ENCODE results near the gene RLF.

The RLF gene, protein sequence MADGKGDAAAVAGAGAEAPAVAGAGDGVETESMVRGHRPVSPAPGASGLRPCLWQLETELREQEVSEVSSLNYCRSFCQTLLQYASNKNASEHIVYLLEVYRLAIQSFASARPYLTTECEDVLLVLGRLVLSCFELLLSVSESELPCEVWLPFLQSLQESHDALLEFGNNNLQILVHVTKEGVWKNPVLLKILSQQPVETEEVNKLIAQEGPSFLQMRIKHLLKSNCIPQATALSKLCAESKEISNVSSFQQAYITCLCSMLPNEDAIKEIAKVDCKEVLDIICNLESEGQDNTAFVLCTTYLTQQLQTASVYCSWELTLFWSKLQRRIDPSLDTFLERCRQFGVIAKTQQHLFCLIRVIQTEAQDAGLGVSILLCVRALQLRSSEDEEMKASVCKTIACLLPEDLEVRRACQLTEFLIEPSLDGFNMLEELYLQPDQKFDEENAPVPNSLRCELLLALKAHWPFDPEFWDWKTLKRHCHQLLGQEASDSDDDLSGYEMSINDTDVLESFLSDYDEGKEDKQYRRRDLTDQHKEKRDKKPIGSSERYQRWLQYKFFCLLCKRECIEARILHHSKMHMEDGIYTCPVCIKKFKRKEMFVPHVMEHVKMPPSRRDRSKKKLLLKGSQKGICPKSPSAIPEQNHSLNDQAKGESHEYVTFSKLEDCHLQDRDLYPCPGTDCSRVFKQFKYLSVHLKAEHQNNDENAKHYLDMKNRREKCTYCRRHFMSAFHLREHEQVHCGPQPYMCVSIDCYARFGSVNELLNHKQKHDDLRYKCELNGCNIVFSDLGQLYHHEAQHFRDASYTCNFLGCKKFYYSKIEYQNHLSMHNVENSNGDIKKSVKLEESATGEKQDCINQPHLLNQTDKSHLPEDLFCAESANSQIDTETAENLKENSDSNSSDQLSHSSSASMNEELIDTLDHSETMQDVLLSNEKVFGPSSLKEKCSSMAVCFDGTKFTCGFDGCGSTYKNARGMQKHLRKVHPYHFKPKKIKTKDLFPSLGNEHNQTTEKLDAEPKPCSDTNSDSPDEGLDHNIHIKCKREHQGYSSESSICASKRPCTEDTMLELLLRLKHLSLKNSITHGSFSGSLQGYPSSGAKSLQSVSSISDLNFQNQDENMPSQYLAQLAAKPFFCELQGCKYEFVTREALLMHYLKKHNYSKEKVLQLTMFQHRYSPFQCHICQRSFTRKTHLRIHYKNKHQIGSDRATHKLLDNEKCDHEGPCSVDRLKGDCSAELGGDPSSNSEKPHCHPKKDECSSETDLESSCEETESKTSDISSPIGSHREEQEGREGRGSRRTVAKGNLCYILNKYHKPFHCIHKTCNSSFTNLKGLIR (N-terminal part only)

DNA sequence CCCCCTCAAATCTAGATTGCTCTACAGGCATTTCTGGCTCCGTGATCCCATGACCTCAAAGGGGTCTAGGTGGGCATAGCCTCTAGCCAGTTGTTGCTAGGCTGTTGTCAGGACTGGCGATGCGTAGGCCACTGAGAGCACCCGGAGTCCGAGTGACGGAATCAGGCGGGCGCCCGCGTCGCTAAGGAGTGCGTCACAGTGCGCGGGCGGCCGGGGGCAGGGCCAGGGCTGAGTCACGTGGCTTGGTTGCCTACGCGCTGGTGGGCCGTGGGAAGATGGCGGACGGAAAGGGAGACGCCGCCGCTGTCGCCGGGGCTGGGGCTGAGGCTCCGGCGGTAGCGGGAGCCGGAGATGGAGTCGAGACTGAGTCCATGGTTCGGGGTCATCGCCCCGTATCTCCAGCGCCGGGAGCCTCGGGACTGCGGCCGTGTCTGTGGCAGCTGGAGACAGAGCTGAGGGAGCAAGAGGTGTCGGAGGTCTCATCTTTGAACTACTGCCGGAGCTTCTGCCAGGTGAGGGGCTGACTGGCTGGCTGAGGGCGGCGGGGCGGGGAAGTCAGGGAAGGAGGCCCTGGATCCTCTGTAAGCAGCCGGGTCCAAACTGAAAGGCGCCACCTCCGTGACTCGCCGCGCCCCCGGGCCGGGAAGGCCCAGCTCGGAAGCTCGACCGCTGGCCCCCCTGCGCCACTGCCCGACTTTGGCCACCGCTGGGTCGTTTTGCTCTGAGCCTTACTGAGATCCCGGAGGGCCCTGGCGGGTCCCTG is at the start of gene RLF:
TSS of gene RLF (plus strand) at position 263 of the 763 bp plus-strand sequence. CDS start at position 276, 13 bp downstream.
- DNase-seq, result peak; percentile 89

DNA sequence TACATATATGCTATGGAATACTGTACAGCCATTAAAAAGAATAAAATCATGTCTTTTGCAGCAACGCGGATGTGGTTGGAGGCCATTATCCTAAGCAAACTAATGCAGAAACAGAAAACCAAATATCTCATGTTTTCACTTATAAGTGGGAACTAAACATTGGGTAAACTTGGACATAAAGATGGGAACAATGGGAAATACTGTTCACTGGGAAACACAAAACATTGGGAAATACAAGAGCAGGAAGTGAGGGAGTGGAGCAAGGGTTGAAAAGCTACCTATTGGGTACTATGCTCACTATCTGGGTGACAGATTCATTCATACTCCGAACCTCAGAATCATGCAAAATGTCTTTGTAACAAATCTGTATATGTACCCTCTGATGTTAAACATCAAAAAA is 46.8 kb upstream of the RLF start:
- DNase-seq, result no peak

DNA sequence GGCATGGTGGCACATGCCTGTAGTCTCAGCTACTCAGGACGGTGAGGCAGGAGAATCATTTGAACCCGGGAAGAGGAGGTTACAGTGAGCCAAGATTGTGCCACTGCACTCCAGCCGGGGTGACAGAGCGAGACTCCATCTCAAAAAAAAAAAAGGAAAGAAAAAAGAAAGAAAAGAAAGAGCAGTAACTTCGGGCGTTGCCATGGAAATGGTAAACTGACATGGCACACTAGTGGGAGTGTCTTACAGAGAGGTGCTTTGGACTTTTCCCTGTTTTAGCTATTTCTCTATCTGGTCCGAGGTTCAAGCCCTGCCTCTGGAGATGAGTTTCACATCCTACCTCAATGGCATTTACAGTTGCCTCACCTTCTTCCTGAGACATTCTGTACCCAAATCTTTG is 41.1 kb upstream of the RLF start:
- no peak for DNase-seq

DNA sequence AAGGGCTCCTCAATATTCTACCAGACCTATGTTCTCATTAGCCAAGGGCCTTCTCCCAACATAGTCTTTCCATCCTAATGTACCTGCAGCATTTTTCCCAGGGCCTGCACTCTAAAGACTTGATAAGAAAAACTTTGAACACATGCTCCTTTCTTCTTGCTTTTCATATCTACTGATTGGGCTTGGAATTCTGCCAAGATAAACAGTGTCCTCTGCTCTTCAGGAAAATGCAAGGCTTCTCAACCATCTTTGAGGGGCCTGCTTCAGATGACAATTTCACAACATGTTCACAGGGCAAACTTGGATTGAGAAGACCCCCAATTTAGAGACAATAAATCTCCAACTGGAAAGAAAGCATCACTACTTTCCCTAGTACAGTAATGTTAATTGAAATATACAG is 38.3 kb upstream of the RLF start:
- DNase-seq, result no peak

DNA sequence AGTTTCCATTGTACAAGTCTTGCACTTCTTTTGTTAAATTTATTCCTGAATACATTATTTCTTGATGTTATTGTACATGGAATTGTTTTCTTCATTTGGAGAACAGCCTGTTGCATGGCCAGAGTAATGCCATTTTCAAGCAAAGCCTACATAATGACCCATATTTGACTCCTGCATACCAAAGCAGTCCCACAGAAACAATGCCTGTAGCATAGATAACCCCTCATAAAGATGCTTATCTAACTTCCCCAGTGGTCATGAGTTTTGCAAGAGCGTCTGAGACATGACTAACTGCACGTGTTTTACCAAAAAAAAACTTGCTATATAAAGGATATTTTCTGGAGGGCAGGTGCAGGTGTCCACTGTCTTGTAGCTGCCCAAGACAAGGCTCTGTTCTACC is 30.3 kb upstream of the RLF start:
- no peak for DNase-seq

DNA sequence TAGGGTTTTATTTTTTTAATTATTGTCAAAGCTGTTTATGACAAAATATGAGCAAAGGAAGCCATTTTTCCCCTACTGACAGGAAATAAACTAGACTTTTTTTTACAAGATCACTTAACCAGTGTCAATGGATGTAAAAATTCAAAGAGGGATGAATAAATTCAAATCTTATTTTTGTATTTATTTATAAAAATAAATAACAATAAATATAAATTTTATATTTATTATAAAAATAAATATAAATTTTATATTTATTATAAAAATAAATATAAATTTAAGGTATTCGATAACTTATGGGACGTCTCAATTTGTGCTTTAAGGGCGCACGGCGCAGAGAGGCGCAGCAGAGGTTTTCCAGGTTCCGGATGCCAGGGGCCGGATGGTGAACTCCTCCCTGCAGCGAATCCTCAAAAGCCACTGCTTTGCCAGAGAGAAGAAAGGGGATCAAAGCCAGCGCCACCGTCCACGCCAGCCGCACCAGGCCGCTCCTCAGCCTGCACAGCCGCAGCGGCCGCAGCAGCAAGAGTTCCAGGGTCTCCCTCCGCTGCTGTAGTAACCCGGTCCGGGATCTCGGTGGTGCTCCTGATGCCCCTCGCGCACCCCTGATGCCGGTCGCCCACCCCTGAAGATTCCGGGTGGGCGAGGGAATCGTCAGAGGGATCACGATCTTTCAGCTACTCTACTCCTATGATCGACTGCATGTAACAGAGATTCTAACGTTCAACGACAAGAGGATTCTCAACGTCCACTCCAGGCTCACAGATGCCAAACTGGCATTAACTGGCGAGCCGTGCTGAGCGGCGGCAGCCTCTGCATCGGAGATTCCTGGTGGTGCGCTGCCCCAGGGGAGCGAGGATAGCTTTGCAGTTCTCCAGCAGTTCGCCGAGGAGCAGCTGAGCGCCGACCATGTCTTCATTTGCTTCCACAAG is 28.5 kb upstream of the RLF start:
- no peak for DNase-seq

DNA sequence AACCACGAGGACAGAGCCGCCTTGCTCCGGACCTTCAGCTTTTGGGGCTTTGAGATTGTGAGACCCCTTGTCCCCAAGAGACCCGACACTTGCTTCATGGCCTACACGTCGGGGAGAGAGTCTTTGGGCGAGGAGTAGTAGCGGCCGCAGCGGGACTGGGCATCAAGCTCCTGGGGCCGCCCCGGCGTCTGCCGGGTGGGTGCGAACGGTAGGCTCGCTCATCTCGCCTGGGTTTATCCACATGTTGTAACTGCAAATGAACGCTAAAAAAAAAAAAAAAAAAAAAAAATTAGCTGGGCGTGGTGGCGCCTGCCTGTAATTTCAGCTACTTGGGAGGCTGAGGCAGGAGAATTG is 27.9 kb upstream of the RLF start:
- no peak for DNase-seq

DNA sequence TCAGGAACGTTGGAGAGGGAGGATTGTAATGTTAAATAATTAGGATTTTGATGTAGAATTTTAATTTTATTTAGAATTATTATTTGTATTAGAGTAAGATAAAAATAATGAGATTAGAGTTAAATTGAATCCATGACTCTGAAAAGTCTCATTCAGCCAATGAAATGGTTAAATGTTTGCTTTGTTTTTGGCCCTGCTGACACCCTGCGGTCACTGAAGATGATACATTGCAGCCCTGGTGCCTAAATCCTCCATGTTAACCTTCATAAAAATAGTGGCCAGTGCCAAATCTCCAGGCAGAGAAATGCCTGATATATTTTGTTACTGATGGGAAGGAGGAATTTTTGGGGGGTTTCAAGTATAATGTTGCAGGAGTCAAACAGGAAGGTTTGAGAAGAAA is 27.3 kb upstream of the RLF start:
- DNase-seq, result no peak

DNA sequence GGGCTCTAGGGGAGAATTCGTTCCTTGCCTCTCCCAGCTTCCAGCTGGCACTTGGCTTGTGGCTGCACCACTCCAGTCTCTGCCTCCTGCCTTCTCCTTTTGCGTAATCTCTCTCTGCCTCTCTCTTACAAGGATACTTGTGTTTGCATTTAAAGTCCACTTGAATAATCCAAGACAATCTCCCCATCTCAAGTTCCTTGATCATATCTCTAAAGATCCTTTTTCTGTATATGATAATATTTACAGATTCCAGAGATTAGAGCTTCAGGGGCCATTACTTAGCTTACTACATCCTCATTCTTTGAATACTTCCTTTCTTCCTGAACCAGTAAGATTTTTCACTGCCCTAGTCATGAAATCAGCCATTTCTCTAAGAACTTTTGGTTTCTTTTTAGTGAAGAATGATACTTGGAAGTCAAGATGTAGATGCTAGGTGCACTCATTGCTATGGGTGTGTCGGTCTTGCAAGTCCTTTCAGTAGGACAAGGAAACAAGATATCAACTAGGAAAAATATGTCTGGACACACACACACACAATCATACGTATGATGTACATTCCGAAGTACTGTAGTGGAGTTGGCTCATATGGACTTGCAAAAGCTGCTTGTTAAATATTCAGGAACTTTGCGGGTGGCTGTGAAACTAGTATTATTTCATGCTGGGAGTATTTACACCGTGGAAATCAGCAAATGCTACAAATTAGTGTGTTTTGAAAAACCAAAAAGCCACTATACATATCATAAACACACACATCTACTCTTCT is 20.8 kb upstream of the RLF start:
- no peak for DNase-seq

DNA sequence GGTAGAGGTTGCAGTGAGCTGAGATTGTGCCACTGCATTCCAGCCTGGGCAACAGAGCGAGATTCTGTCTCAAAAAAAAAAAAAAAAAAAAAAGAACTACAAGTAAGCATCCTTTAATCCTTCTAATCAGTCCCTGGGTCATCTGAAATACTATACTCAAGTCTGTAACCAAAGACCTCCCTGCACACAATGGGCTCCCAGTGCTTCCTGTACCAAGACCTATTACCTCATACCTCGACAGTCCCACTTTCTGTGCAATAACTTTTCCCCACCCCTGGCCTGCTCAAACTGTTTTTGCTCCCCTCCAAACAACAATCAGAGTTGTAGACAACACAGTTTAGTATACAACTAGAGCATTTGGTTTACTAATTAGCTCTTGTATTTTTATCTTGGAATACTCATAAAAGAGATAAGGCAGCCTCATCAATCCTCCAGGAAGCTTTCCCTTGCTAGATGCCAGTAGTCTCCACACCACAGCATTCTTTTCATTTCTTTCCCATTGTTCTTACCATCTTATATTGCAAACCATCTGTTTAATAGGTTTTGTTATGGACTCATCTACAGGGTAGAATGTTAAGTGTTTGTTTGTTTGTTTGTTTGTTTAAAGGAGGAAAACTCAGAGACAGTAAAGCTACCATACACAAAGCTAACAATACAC is 19.2 kb upstream of the RLF start:
- no peak for DNase-seq

DNA sequence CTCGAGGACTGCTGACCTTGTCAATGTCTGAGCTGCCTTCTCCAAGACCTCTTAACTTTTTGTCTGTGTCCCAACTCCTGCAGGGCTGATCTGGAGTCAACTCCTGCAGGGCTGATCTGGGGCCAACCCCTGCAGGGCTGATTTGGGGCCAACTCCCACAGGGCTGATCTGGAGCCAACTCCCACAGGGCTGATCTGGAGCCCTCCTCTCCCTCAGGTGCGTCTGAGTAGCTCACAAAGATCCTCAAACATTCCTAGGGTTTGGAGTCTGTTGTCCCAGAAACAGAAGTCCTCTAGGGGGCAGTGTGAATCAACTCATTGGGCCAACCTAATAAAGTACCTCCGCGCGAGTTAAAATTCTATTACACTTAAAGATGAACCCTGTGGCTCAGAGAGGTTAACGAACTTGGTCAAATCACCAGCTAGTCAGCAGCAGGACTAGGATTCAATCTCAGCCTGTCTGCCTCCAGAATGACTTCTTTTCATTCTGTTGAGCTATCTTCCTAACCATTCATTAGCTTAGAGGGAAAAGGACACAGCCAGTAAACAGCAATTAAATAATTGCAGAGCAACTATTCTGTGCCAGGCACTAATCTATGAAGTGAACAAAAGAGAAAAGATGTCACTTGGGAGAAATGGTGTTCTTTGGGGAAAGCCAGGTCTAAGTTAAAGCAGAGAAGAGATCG is 17.2 kb upstream of the RLF start:
- DNase-seq, result peak; percentile 48

DNA sequence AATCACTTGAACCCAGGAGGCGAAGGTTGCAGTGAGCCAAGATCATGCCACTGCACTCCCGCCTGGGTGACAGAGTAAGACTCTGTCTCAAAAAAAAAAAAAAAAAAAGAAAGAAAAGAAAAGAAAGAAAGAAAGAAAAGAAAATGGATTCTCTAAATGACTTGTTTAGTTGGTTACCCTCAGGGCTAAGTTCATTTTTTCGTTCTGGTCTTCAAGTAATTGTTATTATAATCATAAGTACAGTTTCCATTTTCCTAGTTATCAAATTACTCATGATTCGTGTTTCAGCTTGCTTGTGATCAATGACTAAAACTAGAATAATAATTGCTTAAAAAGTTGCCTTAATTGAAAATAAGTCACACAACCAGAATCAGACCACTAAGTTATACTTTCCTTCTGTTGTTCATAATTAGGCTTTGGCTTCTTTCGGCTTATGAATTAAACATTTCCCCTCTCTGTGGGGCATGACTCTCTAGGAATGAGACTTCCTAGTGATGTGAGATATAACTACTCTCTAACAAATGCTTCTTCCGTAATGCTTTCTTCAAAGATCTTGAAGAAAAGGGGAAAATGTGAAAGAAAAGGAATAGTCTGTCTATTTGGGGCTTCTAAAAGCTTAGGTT is 9.6 kb upstream of the RLF start:
- no peak for DNase-seq

DNA sequence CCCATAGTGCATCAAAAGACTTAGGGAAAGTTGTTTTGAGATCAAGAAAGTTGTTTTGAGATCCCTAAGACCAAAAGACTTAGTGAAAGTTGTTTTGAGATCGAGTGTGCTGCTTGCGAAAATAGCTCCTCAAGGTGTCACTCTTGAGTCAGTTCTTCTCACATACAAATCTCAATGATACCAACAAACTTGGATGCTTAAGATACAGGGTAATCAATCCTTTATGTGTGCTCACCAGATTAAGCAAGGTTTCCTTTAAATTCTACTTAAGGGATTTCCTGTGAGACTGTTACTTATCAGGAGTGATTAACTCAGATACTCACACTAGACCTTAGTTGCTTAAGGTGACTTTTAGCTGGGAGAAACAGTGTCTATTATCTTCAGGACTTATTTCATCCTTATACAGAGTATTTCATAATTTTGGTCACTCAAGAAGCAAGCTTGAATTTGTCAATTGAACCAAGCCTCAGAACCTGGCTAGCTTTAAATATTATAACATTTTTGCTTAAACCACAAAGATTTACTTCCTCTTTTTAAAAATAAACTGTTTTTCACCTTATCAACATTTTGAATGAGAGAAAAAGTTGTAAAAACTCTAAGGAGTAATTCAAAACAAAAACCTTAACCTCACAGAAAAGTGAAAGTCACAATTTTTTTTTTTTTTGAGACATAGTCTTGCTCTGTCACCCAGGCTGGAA is 8.0 kb upstream of the RLF start:
- DNase-seq, result peak; percentile 27

DNA sequence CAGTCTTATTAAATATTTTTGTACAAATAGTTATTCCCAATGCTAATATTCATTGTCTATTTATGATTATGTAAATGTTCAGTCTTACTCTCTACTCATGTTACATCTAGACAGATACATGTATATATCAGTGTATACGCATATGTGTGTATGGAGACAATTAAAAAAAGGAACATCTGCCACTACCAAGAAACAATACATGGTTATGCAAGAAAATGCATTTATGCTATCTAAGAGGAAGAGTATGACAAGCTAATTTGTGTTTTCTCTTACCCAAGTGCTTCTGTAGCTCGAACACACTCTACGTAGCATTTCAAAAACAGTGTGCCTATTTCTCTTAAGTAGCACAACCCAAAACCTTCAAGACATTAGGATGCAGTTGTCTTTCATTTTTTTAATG is 6.1 kb upstream of the RLF start:
- no peak for DNase-seq

DNA sequence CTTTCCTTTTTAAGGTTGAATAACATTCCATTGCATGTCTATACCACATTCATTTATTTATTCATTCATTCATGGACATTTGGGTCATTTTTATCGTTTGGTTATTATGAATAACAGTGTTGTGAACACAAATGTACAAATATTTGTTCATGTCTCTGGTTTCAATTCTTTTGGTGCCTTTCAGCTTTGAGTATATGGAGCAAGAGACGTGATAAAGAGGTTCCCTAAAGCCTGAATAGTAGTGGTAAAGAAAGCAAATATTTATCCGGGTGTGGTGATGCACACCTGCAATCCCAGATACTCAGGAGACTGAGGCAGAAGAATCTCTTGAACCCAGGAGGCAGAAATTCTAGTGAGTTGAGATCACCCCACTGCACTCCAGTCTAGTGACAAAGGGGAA is 5.3 kb upstream of the RLF start:
- DNase-seq, result no peak

DNA sequence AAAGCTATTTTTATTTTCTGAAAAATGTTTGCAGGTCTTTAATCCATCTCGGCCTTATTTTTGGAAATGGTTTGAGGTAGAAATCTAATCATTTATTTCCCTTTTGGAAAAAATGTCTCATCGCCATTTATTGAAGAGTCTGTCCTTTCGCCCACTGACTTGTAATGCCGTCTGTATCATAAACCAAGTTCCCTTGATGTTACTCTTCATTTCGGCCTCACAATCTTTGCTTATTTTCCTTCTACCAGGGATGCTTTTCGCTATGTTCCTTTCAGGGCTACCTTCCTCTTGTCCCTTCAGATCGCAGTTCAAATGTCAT is 422 bp upstream of the RLF start:
- no peak for DNase-seq

DNA sequence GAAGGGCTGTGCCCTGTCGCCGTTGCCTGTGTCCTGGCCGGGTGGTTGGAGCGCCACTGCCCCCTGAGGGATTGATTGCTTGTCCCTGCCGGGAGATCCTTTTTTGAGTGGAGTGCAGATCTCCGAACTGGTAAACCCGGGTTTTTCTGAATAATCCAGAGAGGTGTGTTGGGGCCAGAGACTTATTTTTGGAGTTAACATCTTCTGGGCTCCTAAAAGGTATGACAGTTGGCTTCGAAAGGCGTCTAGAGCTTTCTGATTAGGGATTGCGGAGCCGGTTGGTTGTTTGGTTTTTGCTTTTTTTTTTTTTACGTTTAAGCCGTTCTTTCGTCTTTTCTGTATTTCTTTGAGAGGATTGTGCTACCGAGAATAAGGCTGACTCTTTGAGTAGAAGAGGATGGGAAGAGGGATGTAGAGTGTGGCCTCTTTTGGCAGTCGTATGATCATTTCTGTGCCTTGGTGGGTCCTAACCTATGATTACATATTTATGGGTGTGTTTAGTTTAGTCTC is 756 bp downstream of the RLF start:
- no peak for DNase-seq

DNA sequence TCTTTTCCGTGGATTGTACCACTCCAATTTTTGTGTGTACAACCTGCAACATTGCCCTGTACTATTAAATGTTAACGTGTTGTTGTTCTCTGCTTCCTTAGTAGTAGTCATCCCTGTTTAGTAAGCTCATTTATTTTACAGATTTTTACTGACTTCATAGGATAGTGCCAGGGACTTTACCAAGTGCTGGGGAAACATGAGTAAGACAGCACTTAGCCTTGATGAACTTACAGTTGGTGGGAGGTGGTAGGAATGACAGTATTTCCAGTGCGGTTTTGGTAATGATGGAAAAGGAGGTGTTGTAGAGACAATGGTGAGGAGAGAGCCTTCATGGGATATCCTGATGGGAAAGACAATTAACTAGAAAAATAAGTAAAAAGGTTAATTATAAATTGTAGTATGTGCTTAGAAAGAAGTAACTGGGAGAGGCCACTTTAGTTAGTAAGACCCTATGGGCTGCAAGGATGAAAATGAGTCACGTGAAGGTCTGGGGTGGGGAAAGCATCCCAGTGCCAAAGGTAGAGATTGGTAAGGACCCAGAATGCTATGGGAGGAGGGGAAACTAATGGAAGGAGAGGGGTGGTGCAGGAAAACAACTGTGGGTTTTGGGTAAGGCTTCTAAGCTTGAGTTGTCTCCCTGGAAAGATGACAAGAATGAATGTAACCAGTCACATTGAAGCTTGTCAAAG is 1.7 kb downstream of the RLF start:
- no peak for DNase-seq
